Activated CD4-positive, alpha-beta T cell treated with anti-CD3 and anti-CD28 coated beads for 48 hours (primary cell): Measurements from ENCODE around the gene LRRC10B.
A peak's percentile ranks its signal among the peaks of the same experiment; 100 is the strongest.

ENCODE experiments used
- DNase-seq: peaks from one replicate; pipeline ENCODE4 v3.0.0-alpha.2; 2020

The LRRC10B gene

DNA sequence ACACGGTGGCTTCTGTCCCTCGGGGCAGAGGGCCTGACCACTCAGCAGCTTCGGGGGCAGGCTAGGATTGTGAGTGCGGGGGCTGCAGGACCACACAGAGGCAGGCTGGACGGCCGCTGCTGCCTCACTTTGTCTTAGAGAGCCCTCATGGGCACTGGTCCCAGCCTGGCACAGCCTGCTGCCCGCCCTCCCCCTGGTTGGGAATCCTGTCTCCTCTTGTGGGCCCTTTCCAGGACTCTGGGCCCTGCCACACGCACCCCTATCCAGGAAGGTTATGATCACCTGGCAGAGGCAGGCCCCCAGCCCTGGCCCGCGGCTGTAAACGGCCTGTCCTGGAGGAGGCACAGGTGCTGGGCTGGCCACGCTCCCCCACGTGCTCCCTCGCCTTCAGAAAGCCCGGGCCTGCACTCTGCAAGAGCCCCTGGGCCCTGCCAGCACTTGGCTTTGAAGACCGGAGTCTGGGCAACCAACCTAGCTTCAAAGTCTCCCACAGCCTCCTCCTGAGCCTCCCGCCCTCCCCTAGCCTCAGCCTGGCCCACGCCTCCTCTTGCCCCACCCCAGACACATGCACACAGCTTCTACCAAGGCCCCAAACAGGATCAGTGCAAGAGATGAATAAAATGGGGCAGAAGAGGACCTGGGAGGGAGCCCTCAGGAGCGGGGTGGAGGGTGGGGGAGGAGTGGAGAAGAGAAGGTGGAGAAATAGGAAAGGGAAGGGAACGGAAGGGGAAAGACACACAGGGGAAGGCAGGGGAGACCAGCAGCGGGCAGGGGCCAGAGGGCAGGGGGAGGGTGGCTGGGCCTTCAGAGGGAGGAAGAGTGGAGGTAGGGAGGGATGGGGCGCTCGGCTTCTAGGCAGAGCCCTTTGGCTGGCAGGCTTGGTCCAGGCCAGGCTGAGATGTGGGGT, 41.4 kb downstream of the LRRC10B start:
- no peak for DNase-seq

GRCh38 chr11:61550665-61551227, 42.2 kb downstream of the LRRC10B start:
- no peak for DNase-seq

- DNase-seq, result no peak
Measured at GRCh38 chr11:61551634-61552033, 43.1 kb downstream of the LRRC10B start.

GRCh38 chr11:61552108-61552635, 43.6 kb downstream of the LRRC10B start:
- no peak for DNase-seq

GRCh38 chr11:61553373-61554171, 45.0 kb downstream of the LRRC10B start:
- DNase-seq, result no peak

DNA sequence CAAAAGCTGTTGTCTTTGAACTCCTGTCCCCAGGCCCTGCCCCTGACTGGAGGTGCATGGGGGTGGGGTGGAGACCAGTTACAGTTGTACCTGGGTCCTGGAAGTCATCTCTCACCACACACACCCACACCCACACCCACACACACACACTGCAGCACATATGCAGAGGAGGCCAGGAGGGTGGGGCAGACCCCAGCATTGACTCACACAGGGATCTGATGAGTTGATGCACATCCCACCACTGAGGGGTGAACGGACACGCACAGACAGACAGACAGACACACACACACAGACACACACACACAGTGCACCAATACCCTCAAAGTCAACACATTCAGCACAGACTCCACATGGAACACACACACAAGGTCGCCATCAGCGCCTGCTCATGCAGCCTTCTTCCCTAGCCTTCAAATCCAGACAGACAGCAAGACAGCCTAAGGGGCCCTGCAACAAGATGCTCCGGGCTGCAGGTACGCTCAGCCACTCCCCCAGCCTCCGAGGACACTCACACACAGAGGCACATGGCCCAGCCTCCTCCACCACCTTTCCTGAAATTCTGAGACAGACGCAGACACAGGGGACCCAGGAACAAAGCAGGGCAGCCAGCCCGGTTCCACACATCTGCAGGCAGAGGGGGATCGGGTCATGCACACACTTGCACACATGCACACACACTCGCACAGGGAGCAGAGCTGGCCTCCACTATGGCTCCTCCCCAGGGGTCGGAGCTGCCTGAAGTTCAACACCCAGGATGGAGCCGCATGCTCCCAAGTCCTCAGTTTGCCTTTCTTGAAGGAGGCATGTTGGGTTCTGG, 45.8 kb downstream of the LRRC10B start:
- peak; percentile 14 for DNase-seq

GRCh38 chr11:61555051-61555969, 46.8 kb downstream of the LRRC10B start:
- no peak for DNase-seq

DNA sequence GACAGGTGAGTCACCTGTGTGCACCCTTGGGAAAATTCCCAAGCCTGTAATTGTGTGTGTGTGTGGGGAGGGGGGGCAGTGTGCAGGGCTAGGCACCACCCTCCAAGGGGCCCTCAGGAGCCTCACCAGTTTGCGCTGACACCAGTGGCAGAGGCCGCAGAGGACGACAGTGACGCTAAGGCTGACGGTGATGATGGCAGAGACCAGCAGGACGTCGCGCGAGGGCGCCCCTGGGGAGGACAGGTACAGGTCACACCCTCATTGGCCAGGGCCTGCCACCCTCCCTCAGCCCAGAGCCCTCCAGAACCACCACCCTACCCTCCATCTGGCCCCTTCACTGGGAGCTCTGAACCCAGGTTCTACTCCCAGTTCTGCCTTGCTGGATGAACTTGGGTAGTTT, 47.4 kb downstream of the LRRC10B start:
- no peak for DNase-seq

DNA sequence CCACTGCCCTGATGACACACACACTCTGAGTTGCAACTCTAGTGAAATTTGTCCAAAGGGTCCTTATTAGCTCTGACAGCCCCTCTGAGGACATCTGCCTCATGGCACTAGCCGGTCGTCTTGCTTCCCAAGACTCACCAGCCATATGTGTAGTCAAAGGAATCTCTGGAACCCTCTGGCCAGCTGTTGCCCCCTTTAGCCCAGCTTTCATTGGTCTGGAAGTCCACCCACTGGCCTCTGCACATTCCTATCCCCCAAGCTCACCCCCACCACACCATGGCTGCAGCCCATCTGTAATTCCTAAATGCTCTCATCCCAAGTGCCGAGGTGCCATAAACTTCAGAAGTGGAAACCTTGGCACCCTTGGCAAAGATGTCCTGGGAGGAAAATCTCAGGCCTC, 48.1 kb downstream of the LRRC10B start:
- no peak for DNase-seq
